Gastrocnemius medialis (tissue), 4 donors: ENCODE measurements around the gene PCDHGB4. TPM values are rescaled to one million over a fixed set of nuclear protein-coding genes. Genes with fewer than 3 reads are reported as not detected.

Experiments
- ATAC-seq, 2 donors: fragments of 150-250 bp; one replicate each; pipeline ENCODE4 v1.9.1; 2016
- DNase-seq, 2 donors: peaks; one replicate each; pipeline ENCODE4 v3.0.0-alpha.2; 2019
- H3K27ac ChIP-seq, 4 donors: fragments of 200-600 bp; sonication (generic); 1 replicate in 1 of 4; 2 replicates in 3 of 4; pipeline ENCODE4 v1.5.1; 2016 to 2018; ENCODE audit warnings: mild to moderate bottlenecking in 2 of 4, moderate library complexity in 1 of 4
- H3K27me3 ChIP-seq, 3 donors: fragments of 200-600 bp; sonication (generic) in 2 of 3; 1 replicate in 1 of 3; 2 replicates in 2 of 3; pipeline versions ENCODE4 v1.5.1 to v1.6.0; 2016 to 2019; ENCODE audit warnings: mild to moderate bottlenecking in 1 of 3, moderate library complexity in 1 of 3
- H3K36me3 ChIP-seq, 2 donors: fragments of 200-600 bp; sonication (generic) in 1 of 2; one replicate each; pipeline ENCODE4 v1.5.1; 2017 to 2018
- H3K4me1 ChIP-seq, 2 donors: fragments of 200-600 bp; sonication (generic) in 1 of 2; one replicate each; pipeline ENCODE4 v1.5.1; 2016 to 2017; ENCODE audit warnings: mild to moderate bottlenecking in 2 of 2
- H3K4me3 ChIP-seq, 4 donors: fragments of 200-600 bp; sonication (generic) in 3 of 4; 1 replicate in 1 of 4; 2 replicates in 3 of 4; pipeline ENCODE4 v1.5.1; 2016 to 2019; ENCODE audit warnings: mild to moderate bottlenecking in 2 of 4
- H3K9me3 ChIP-seq, 3 donors: fragments of 200-600 bp; sonication (generic) in 2 of 3; 1 replicate in 1 of 3; 2 replicates in 2 of 3; pipeline ENCODE4 v1.5.1; 2016 to 2019
- CTCF ChIP-seq, 5 experiments: fragments of 450-650 bp in 3 of 5; fragments of 200-600 bp in 2 of 5; sonication (generic) in 2 of 5; IDR thresholded peaks in 4 of 5; conservative IDR thresholded peaks in 1 of 5; 1 replicate in 4 of 5; 2 replicates in 1 of 5; pipeline ENCODE4 v1.5.1; 2016 to 2019; ENCODE audit warnings: antibody characterized with exemption in 5 of 5, mild to moderate bottlenecking in 3 of 5, moderate library complexity in 3 of 5
- POLR2A ChIP-seq, 2 donors: fragments of 450-650 bp; IDR thresholded peaks; one replicate each; pipeline ENCODE4 v1.6.1; 2017; ENCODE audit warnings: antibody characterized with exemption in 2 of 2, mild to moderate bottlenecking in 2 of 2, moderate library complexity in 2 of 2
- in situ Hi-C, 4 donors: fragments of 200-750 bp; cut with MboI; loops; one replicate each; pipeline versions ENCODE4 v1.15.0 to v1.8.0; 2017; ENCODE audit warnings: low sequenced_read_pairs in 4 of 4
- intact Hi-C: fragments of 100-400 bp; cut with DNase I; formaldehyde crosslinking; loops from one replicate; pipeline ENCODE4 v1.15.1; 2023; ENCODE audit warnings: low total_unique reads
- total RNA-seq, 4 donors: library from RNA; depleted of rRNA; stranded (reverse); fragments of >200 nt; gene quantifications; one replicate each; pipeline versions ENCODE4 v1.1.0 to v1.2.3, GENCODE V29; 2016

The PCDHGB4 gene
- total RNA-seq, 4 donors from 2014 or later = 0.88 to 2.1 (median 1.3) TPM

- H3K4me3 ChIP-seq = peak within 1 kb of the TSS; percentile 36 to 58 (median 46)
- in situ Hi-C loops (no loop called here), intact Hi-C loops (no loop called here)
- no peak within 1 kb of the TSS for H3K27ac ChIP-seq
- H3K36me3 ChIP-seq = no peaks in the 10 kb centered on the region
- no peaks in the 10 kb centered on the region for H3K9me3 ChIP-seq
- ATAC-seq = peak in 1 of 2 donors; percentile 59
- DNase-seq = no peak
- H3K27me3 ChIP-seq = peaks cover 0 to 6% (median 0%) of the 10 kb centered on the region in 3 donors
- TF ChIP-seq POLR2A (IDR thresholded peaks at IDR 0.05) (no peak), CTCF (IDR thresholded peaks at IDR 0.05 in 4 of 5, conservative IDR thresholded peaks at IDR 0.05 in 1 of 5) (peak in 4 of 5 experiments; percentile 9 to 44 (median 22))
- H3K4me1 ChIP-seq = peaks cover 0 to 4% of the 10 kb centered on the region in 2 donors
Measured at GRCh38 chr5:141382469-141383294, 4.8 kb upstream of the PCDHGB4 start, which contains the start of gene PCDHGA7. Gene PCDHGA7 (plus strand): TSS chr5:141382742. CDS start chr5:141382900, 158 bp downstream.

- peaks cover 0 to 6% (median 0%) of the 10 kb centered on the region in 3 donors for H3K27me3 ChIP-seq
- peaks cover 0 to under 1% (median 0%) of the 10 kb centered on the region in 3 donors for H3K9me3 ChIP-seq
- intact Hi-C loops (no loop called here), in situ Hi-C loops (no loop called here)
- ATAC-seq (no peak), DNase-seq (no peak)
- TF ChIP-seq CTCF (IDR thresholded peaks at IDR 0.05 in 4 of 5, conservative IDR thresholded peaks at IDR 0.05 in 1 of 5) = no peak
- no peak for TF ChIP-seq POLR2A (IDR thresholded peaks at IDR 0.05)
- no peak overlapping the region for H3K27ac ChIP-seq
- peak overlapping the region in 2 of 4 donors; percentile 48 to 58 for H3K4me3 ChIP-seq
- peaks cover 0 to 4% of the 10 kb centered on the region in 2 donors for H3K4me1 ChIP-seq
- no peaks in the 10 kb centered on the region for H3K36me3 ChIP-seq
Measured at GRCh38 chr5:141383345-141383744, 4.2 kb upstream of the PCDHGB4 start.

GRCh38 chr5:141384471-141385267 is 2.8 kb upstream of the PCDHGB4 start:
- ATAC-seq (no peak), DNase-seq (no peak)
- Histone ChIP-seq H3K36me3 (no peaks in the 10 kb centered on the region), H3K4me1 (peaks cover under 1 to 4% of the 10 kb centered on the region in 2 donors), H3K9me3 (peaks cover 0 to 5% (median 5%) of the 10 kb centered on the region in 3 donors), H3K27ac (no peak overlapping the region), H3K4me3 (no peak overlapping the region), H3K27me3 (peaks cover 0 to 6% (median 2%) of the 10 kb centered on the region in 3 donors)
- in situ Hi-C loops = no loop called here
- intact Hi-C loops = no loop called here
- TF ChIP-seq CTCF (IDR thresholded peaks at IDR 0.05 in 4 of 5, conservative IDR thresholded peaks at IDR 0.05 in 1 of 5) (no peak), POLR2A (IDR thresholded peaks at IDR 0.05) (no peak)

- peaks cover 4% of the 10 kb centered on the region in 2 donors for H3K4me1 ChIP-seq
- H3K27ac ChIP-seq = no peak overlapping the region
- no peak for TF ChIP-seq CTCF (IDR thresholded peaks at IDR 0.05 in 4 of 5, conservative IDR thresholded peaks at IDR 0.05 in 1 of 5)
- no peak for TF ChIP-seq POLR2A (IDR thresholded peaks at IDR 0.05)
- peak overlapping the region in 1 of 4 donors; percentile 20 for H3K4me3 ChIP-seq
- intact Hi-C loops (no loop called here), in situ Hi-C loops (no loop called here)
- no peaks in the 10 kb centered on the region for H3K36me3 ChIP-seq
- DNase-seq (no peak), ATAC-seq (no peak)
- H3K27me3 ChIP-seq = peaks cover 0 to 11% (median 2%) of the 10 kb centered on the region in 3 donors
- H3K9me3 ChIP-seq = peaks cover 0 to 5% (median 5%) of the 10 kb centered on the region in 3 donors
Measured at GRCh38 chr5:141388661-141389060, 1.2 kb downstream of the PCDHGB4 start.
